Measurements from ENCODE around the gene PCSK5.
"Not testable (repeated sequence)": the region's sequence is repeated elsewhere in the genome, so short reads cannot be mapped to it uniquely, and the experiment has no call there.

PCSK5 gene

DNA sequence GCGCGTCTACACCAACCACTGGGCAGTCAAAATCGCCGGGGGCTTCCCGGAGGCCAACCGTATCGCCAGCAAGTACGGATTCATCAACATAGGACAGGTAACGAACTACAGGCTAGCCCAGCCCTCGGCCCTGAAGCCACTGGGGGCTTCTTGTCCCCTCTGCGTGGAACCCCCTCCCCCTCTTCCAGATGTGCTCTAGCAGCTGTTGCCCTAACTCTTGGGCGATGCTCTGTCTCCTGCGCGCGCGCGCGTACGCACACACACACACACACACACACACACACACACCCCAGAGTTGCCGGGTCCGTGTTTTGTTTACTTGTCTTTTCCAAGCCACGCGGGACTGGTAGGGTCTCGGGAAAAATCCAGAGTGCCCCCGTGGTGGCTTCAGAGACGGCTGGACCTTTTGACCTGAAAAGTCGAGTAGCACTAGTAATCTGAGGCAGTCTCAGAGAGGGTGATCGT is 836 bp downstream of the PCSK5 start:
- DNase-seq = peak; percentile 33

DNA sequence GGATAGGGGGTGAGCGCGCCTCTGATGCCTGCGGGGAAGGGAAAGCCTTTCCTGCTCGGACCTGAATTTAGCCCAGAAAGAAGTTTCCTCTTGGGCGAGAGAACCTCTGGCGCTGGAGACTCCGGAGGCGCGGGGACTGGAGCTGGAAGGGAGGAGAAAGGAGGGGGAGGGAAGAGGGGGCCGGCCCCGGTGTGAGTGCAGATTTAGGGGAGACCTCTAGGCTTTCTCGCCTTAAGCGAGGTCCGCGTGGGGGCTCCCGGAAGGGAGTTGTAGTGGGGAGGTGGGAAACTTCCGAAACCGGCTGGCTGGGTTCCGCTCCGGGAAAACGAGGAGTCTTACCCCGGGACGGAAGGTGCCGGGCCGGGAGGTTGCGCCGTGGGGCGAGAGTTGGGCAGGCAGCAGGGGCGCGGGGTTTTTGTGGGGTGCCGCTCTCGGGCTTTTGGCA is 1.3 kb downstream of the PCSK5 start:
- DNase-seq = peak; percentile 18

DNA sequence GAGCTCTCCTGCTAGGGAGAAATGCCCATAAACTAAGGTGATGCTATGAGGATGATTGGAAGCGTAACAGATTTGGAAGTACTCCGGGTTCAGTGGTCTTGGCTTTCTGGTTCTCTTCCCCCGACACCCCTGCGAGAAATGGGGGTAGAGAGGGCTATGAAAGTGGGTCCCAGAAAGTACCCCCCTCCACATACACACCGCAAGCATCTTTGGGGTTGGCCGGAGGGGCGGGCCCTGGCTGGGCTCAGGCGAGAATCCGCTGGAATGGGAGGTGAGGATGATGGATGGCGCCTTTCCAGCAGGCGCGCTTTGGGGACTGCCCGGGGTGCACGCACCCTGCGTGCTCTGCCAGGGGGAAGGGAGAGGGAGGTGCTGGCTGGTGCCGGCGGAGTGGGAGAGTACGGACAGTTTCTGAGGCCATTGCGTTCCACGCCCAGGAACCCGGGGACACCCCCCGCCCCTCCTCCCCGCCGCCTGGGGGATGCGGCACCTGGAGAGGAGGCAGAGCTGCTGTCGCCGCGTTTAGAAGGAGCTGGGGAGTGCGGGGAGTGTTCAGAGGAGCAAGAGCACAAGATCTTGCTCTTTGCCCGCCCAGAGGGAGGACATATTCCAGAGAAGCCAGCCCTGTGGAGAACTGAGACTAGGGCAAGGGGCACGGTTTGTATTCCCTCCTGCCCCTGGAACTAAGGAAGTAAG is 1.9 kb downstream of the PCSK5 start:
- DNase-seq = peak; percentile 17

DNA sequence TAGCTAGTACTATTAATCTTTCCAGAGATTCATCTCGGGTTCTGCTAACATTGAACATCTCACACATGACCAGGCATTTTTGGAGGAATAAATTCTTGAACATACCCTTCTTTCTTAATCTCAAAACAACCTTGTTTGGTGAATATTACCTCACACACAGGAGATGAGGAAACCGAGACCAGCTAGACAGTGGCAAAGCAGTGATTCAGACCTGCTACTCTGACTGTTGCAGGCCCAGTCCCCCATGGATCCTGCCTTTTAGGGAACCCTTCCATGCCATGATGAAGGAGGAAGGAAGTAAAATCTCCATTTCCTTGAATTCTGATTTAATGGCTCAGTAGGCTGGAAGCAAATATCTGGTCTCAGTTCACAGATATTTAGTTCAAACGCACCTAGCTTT is 2.6 kb downstream of the PCSK5 start:
- DNase-seq = no peak

DNA sequence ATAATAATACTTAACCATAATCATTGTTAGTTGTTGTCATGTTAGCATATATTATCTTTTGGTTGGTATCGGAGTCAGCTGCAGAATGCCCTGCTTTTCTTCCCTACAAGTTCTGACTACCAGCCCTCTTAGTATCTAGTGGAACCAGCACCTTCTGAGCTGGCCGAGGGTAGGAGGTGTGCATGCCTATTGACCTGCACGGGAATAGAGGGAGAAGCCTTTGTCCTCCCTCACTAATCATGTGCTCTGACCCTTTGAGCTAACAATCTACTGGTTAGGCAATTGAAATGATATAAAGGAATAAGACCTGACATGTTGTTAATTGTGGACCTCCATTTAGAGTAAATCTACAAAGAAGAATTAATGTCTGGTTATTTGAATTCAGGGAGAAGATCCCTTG is 4.1 kb downstream of the PCSK5 start:
- no peak for DNase-seq

DNA sequence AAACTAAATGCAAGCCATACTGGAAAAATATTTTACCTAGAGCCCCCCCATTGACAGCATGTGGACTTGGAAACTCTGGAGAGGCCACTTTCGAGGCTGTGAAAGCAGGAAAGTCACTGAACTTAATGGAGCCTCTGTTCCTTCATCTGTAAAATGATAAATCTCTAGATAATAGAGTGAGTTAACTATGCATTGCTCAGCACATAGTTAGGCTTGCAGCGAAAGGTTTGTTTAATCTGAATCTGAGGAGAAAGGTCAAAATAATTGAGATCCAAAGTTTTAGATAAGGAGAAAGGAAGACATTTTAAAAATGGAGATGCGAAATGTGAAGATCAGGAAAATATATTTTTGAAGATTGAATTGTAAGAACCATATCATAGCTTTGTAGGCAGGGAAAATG is 4.6 kb downstream of the PCSK5 start:
- no peak for DNase-seq

DNA sequence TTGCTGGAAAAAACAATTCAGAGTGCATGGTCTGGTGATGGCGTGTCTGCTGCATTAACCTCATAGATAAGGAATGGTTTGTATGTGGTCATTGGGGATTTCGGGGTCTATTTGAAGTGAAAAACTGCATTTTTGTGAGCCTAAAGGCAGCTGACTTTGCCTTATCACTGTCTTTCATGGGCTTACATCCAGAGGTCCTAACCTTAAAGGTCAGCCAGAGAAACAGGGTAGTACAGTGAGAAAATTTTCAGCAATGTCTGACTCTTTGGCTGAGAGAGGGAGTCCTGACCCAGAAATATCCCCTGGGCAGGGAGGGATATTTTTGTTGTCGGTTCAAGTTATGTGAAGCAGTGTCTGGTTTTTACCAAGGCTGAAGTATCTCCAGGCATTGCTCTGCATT is 5.7 kb downstream of the PCSK5 start:
- DNase-seq = no peak

DNA sequence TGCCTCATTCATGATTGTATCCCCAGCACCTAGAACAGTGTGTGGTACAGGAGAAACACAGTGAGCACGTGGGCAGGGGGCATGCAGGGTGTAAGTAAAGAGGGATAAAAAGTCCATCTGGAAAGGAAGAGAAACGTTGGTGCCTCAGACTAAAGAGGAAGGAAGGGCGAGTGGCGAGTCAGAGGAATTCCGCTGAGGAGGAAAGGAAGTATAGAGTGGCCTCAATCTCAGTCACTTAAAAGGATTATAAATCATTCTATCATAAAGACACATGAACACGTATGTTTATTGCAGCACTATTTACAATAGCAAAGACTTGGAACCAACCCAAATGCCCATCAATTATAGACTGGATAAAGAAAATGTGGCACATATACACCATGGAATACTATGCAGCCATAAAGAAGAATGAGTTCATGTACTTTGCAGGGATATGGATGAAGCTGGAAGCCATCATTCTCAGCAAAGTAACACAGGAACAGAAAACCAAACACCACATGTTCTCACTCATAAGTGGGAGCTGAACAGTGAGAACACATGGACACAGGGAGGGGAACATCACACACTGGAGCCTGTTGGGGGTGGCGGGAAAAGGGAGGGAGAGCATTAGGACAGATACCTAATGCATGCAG is 10.5 kb downstream of the PCSK5 start:
- DNase-seq = not testable (repeated sequence)

DNA sequence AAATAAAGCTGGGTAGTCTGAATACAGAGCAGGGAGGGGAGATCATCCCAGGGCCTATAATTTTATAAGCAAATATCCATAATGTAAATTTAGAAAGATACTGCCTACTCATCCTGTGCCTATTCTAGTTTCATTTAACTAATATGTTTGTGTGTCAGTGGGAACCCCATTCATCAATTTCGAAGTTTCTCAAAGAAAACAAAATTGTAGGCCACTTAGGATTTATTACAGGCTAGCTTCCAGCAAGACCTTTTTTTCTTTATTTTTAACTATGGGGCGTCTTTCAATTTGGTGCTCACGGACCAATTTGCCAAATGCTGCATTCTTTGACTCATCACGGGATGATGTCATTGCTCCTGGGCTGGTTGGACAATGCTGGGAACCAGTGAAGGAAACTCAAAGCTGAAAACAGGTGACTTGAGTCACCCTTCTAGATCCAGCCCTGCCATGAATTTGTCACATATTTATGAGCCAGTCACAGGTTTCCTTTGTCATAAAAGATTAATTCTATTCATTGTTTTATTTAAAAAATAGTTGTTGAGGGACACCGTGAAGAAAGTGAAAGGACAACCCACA is 13.4 kb downstream of the PCSK5 start:
- DNase-seq = no peak

DNA sequence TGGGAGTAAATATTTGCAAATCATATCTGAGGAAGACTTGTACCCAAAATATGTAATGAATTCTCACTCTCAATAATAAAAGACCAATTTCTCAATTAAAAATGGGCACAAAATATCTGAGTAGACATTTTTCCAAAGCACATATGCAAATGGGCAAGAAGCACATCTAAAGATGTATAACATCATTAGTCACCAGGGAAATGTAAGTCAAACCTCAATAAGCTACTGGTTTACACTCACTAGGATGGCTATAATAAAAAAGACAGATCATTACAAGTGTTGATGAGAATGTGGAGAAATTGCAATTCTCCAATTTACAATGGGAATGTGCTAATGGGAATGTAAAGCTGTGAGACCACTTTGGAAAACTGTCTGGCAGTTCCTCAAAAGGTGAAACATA is 13.9 kb downstream of the PCSK5 start:
- DNase-seq = no peak

DNA sequence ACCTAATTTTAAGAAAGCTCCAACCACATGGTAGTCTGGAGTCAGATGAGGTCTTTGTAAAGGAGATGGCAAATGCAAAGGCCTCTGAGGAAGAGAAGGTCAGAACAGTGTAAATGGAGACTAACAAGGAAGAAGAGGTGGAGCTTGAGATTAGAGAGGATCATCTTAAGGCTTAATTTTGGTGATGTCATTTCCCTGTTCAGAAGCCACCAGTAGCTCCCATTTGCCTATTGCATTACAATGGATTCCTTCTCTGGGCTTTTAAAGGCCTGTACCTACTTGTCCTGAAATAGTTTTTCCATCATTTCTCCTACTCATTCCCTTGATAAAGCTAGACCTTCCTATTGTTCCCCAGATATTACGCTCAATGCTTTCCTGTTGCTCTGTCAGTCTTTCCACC is 16.1 kb downstream of the PCSK5 start:
- no peak for DNase-seq

DNA sequence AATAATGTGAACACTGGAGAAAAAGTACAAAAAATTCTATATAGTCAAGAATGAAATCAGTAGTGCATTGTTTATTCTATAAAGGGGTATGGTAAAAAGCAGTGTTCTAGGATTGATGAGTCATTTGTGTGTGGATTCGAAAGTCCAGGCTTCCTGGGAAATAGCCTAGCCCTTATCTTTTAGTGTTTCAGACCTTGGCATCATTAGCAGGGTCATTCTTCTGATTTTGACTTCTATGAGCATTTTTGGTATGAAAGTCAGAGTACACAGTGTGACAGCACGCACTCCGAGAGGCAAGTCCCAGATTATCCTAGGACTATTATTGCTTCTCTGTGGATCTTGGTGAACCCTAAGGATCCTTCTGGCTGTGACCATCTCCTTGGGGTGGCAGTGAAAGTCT is 16.9 kb downstream of the PCSK5 start:
- DNase-seq = no peak

DNA sequence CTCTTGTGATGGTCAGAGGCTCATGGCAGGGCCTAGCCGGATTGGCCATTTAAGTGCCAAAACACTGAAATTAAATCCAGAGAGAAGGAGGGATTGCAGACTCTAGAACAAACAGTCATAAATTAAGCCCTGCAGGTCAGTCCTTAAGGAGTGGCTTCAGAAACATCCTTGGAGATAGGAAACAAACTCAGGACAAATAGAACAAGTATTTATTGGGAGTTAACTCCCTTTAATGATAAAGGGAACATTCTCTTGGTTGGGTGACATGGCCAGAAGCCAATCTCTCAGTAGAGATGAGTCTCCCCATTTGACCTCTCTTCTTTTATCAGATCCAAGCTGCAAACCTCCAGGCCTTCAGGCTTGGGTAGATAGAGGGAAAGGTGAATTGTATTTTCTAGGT is 17.4 kb downstream of the PCSK5 start:
- no peak for DNase-seq

DNA sequence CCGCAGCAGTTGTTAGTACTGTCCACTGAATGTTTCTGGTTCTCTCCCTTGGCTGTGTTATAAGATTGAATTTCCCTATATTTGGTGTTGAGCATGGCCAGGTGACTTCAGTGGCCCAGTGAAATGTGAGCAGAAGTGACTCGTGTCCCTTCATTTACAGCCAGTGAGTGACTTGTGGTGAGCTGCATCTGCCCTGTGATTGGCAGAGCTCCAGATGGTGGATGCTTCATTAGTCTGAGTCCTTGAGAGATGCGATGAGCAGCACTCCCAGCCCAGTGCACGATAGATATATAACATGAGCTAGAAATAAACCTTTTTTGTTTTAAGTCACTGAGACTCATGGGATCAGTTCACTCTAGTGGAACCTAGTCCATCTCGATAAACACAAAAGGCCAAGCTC is 19.3 kb downstream of the PCSK5 start:
- no peak for DNase-seq

DNA sequence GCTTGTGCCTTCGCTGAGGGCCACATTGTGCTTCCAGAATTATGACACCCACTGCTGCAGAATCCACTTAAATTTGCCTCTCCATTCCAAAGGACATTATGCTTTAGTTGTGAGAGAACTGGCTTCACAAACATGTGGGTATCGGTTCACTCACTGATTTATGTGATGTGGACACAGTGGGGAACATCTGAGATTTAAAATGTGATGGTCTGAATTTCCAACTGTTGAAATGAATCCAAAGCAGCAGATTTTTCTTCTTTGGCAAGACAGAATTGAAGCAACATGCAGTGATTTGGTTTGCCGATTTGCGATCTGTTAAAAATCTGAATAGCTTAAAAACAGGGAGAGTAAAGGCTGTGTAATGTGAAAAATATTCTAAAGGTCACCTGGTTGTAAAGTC is 20.3 kb downstream of the PCSK5 start:
- no peak for DNase-seq

DNA sequence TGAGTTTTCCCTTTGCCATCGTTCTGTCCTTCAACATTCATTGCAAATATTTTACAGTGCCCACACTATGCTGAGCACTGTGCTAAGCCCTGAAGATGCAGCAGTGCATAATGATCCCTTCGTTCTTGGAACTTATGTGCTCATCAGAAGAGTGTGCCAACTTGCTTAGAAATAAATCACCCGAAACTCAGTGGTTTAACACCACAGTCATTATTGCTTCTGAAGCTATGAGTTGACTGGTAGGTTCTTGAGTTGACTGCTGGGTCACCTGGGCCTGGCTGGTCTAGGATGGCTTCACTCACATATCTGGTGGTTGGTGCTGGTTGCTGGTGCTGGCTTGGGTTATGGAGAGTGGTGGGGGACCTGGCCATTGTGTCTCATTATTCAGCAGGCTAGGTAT is 20.9 kb downstream of the PCSK5 start:
- DNase-seq = no peak

DNA sequence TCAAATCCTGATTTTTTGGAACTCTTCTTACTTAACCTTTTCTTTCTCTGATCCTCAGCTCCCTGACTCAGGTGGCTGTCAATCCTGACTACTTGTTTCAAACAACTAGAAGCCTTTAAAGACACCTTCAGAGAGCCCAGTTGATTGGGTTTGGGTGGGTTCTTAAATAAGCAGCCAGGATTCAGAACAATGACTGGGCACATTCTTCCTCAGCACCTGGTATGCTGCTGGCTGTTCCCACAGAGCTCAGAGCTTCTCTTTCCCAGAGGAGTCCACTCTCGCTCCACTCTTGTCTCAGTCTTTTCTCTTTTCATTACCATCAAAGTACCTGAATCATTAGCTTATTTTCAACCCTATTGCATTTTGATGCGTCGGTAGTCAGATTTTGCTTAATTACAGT is 22.5 kb downstream of the PCSK5 start:
- no peak for DNase-seq

DNA sequence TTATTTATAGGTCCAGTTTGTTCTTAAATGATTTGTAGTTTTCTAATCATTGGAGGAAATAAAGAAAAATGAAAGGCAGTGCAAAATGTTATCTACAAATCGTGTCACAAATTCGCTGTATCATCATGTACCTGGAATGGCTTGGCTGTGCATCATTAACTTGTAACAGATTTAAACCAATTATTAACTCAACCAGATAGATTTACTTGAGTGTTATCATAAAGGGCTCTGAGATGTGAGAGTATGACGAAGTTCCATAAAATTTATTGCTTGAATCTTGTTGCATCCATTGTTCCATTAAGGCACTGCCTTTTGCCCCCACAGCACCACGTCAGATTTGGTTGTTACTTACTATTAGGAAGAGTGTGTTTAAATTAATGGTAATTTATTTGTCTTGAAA is 23.5 kb downstream of the PCSK5 start:
- no peak for DNase-seq

DNA sequence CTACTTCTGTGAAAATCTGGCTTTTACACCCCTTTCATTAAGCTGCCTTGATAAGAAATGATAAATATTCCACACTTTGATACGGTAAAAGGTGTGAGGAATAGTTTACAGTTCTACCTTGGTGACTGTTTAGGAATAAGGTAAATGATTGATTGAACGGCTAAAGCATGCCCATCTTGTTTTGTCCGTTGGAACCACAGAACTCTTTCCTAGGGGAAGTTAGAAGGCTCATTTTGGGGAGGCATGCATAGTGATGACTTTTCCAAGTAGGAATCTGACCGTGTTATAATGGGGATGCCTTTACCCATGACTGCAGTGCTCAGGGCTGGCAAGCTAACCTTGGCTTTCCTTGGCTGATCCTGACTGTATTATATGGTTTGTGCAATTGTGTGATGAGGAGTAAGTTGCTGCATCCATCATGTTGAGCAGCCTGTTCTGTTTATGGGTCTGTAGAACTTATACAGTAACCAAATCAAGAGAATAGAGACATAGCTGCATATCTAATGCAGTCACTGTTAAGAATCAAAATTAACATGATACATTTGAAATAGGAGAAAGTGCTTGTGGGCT is 24.5 kb downstream of the PCSK5 start:
- no peak for DNase-seq

DNA sequence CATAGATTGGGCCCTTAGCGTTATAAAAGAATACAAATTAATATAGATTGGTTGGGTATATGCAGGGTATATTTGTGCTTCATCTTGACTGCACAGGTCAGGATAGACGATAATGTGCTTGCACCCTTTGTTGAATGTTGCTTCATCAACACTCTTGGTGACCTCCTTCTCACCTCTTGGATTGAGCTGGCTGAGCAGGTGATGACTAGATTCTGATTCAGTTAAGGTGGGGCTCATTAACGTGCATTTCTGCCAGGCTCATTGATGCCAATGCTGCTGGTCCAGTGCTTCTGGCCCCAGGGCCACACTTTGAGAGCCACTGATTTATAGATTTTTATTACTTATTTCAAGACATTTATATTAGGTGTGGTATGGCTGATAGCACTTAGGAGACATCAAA is 27.7 kb downstream of the PCSK5 start:
- DNase-seq = no peak

DNA sequence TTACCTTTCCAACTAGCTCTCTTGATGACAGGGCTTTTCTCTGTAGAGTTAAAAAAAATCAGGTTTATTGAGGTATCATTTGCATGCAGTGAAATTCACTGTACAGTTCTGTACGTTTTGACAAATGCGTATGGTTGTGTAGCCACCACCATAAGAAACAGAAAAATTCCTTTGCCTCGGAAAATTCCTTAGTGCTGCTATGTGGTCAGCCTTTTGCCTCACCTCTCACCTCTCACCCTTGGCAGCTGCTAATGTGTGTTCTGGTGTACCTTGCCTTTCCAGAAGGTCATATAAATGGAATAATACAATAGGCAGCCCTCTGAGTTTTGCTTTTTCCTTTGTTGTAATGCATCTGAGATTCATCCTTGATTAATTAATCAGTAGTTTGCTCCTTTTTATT is 28.4 kb downstream of the PCSK5 start:
- no peak for DNase-seq

DNA sequence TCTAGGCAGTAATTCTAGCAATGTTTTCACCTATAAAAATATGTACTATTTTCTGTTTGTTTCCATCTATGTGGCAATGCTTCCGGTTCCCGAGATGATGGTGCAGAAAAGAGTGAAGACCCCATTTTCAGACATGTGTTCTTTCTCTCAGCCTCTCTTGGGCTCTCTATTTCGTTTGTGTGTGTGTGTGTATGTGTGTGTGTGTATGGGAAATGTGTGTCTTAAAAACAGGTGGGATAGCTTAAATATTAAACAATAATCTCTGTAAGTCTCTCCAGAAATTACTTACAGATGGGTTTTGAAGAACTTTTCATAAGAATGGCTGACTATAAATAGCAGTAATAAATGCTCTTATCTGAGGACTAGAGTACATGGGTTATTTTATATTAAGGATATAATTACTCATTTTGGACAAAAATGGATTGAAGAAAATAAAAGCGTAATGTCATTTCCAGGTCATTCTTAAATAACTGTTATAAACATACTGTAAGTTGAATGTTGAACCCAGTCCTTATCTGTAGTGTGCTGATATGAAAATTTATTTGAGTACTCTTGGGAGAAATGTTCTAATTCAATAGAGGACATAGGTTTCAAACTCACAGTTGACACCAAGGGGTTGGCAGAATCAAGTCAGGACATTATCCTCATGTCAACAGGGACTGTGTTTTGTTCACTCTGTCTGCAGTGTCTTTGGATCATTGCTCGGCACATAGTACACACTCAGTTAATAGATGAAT is 31.1 kb downstream of the PCSK5 start:
- DNase-seq = no peak

DNA sequence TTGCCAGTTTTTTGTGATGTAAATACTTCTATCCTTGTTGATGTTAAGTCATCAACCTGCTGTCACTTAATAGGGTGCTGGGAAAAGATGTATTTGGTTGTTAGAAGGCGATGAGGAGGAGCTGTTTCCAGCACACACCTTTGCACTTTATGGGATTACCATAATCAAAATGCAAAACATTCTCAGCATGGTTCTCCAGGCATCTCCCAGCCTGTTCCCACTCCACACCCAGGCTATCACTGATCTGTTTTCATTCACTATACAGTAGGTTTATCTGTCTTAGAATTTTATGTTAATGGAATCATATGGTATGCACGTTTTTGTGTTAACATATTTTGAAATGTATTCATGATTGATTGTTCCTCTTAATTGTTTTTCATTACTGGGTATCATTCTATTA is 35.9 kb downstream of the PCSK5 start:
- no peak for DNase-seq

DNA sequence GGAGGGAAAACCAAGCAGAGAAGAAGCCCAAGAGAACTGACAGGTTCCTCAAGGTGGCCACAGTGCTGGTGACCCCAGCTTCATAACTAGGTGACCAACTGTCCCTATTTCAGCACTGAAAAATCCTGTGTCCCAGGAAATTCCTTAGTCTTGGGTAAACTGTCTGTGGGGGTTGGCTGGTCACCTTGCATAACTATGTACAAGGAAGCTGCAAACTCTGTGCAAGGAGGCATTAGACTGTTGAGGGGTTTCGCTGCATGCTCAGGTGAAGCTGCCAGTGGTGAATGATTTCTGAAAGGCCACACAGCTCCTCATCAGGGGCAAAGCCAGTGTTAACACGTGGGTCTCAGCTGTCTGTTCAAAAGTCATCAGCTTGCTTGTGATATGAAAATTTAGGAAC is 36.9 kb downstream of the PCSK5 start:
- DNase-seq = no peak
